HG03175 (cell line): ENCODE data around the gene ADD1.

Experiments
- ATAC-seq: cut with Tn5 transposase; IDR thresholded peaks from one replicate; pipeline ENCODE4 v1.9.1; 2021; ENCODE audit warnings: mild to moderate bottlenecking, moderate library complexity; ENCODE audit not compliant: unreplicated experiment

The ADD1 gene

GRCh38 chr4:2879026-2879425, 35.4 kb downstream of the ADD1 start:
- no peak for ATAC-seq

- no peak for ATAC-seq
Observed at GRCh38 chr4:2881431-2881830, 37.8 kb downstream of the ADD1 start.

GRCh38 chr4:2882341-2882740, 38.7 kb downstream of the ADD1 start:
- no peak for ATAC-seq

- no peak for ATAC-seq
Observed at GRCh38 chr4:2886161-2886560, 42.5 kb downstream of the ADD1 start.

DNA sequence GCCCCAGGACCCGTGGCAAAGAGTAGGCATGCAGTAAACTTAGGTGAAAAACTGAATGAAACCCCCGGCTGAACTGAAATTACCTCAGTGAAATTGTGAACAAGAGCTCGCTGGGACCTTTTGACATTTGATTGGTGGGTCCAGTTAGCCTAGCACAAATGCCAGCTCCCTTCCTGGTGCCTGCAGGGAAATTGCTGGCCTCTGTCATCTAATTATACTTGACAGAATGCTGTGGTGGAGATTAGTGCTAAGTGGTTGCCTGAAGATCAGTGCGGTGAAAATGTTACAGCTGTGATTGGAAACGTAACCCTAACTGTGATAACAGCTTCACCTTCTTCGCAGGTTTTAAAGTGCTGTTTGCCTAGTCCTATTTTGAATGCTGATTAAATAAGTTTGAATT, 43.0 kb downstream of the ADD1 start:
- ATAC-seq = no peak

GRCh38 chr4:2887343-2887742, 43.7 kb downstream of the ADD1 start:
- ATAC-seq = no peak

DNA sequence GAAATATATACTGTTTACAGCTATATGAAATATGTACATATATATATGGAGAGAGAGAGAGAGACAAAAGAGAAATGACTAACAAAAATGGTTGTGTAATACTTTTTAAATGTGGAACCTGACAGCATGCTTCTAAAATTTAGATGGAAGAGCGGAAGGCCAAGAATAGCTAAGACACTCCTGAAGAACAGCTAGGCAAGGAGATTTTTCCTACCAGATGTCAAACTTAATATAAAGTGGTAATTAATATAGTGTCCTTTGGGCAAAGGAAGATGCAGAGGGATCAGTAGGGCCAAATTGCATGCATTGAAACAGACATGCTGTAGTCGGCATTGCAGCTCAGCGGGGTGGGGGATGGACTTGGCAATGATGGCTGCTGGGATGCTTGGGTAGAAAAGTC, 45.2 kb downstream of the ADD1 start:
- ATAC-seq = no peak

DNA sequence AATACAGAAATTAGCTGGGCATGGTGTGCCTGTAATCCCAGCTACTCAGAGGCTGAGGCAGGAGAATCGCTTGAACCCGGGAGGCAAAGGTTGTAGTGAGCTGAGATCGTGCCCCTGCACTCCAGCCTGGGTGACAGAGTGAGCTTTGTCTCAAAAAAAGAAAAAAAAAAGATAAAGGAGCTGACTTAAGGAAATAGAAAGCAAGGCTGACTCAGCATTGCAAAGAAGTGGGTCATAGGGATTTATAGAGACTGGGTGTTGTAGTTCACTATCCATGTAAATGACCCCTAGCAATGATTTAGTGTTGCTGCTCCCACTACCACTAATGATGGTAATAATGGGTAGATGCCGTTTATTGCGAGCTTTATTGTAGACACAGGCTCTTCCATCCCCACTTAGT, 47.6 kb downstream of the ADD1 start:
- ATAC-seq = no peak

DNA sequence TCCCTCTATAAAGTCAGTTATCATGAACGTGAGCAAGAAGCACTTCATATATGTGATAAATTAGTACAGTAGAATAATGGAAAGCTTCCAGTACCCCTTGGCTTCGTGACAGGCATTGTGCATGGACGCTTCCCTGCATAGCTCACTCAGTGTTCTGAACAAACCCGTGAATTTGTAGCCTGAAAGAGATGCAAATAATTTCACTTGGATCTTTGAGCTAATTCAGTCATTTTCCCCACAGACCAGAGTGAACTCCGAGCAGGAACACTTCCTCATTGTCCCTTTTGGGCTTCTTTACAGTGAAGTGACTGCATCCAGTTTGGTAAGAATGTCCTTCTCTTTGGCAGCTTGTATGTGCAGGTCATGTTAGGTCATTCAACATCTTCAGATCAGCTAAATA, 50.1 kb downstream of the ADD1 start:
- no peak for ATAC-seq

- ATAC-seq = no peak
Observed at GRCh38 chr4:2898001-2898400, 54.4 kb downstream of the ADD1 start.

- no peak for ATAC-seq
Observed at GRCh38 chr4:2900741-2901140, 57.1 kb downstream of the ADD1 start.

DNA sequence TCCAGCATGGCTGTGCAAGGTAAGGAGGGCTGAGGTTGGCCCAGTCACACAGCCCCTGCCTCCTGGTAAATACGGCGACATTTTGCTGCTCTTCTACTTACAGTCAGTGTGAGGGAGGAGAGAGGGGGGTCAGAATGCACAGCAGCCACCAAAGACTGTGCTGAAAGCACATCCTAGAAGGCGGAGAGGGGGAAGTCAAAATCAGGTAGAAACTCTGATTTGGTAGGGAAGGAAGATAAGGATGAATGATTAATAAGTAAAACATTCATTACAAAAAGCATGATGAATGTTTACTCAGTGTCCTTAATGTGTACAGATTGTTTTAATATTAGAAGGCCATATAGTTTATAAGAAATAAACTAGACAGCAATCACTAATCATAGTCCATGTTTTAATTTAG, 57.5 kb downstream of the ADD1 start:
- ATAC-seq = no peak

DNA sequence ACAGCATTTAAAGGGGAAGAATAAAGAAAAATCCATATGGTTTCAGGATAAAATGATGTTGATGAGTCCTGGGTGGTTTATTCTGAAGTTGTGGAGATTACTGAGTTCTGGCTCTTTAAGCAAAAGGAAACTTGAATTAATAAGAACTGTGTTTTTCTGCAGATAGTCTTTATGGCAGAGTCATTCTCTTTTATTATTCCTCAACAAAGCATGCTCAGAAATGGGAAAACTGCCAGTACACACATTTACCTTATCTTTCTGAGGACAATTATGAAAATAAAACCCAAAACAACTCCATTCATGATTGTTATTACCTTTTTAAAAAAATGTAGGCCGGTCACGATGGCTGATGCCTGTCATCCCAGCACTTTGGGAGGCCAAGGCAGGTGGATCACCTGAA, 58.5 kb downstream of the ADD1 start:
- ATAC-seq = no peak

GRCh38 chr4:2905544-2905943, 61.9 kb downstream of the ADD1 start:
- ATAC-seq = no peak

- ATAC-seq = no peak
Observed at GRCh38 chr4:2906218-2906617, 62.6 kb downstream of the ADD1 start.

DNA sequence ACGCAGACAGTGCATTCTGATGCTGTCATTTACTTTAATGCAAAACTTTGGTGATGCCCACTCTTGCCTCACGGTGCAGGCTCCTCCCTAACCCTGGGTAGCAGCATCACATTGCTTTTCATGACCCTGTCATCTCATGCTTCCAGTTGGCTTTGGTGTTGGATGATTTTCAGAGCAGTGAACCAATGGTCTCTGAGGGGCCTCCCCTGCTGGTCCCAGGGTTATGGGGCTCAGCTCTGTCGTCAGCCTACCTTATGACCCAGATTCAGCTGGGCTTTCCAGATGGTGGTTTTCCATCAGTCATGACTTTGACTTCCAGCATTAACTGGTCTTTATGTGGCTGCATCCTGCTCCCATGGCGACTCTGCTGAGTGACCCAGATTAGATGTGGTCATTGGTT, 63.6 kb downstream of the ADD1 start:
- ATAC-seq = no peak

DNA sequence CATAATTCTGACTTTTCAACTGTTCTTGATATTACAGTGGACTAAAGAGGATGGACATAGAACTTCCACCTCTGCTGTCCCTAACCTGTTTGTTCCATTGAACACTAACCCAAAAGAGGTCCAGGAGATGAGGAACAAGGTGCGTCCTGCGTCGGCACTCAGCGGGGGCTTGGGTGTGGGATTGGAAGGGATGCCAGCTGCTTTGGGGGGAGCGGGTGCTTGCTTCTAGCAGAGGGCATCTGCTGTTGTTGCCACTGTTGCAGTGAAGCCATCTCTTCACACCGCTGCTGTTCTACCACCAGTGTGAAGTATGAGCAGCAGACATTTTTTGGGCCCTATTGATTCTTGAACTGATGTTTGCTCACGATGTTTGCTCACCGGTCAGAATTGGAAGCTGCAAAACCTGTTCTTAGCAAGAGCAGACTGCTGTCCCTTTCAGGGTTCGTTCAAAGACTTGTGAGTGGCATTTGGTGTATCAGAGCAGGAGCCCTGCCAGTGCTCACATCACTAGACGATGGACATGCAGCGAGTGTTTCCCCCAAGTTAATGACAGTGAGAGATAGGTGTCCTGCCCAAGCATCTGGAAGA, 64.2 kb downstream of the ADD1 start:
- ATAC-seq = no peak

DNA sequence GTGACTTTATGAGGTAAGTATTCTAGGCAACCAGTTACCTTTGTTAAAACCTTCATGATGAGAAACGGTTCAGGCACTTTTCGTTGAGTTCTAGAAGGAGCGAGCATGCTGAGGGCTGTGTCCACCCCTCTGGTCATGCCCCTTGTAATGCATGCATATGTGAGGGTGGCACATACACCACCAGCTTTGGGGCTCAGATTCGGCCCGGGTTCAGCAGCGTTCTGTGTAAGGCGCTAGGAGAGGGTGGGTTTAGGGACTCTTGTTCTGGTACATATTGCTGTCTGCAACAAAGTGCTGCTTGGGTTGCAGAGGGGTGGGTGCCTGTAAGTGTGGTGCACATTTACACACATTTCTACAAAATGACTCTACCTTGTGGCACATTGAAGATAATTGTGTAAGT, 65.0 kb downstream of the ADD1 start:
- no peak for ATAC-seq

DNA sequence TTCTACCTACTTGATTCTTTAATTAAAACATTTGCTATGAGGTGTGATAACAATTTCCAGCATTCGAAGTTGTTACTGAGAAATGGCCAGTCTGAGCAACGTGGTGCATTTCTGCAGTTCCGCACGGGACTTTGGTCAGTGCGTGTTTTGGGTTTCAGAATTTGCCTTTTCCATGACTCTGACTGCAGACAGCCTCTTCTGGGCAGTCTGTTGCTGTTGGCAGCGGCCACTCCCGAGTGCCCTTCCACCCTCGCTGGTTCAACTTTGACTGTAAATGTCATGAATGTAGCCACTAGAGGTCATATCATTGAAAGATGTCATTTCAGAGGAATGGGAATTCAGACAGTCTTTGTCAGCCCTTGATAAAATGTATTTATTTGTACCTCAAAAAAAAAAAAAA, 65.9 kb downstream of the ADD1 start:
- no peak for ATAC-seq

- ATAC-seq = no peak
Observed at GRCh38 chr4:2910409-2910808, 66.8 kb downstream of the ADD1 start.

GRCh38 chr4:2911868-2912267, 68.2 kb downstream of the ADD1 start:
- ATAC-seq = no peak

DNA sequence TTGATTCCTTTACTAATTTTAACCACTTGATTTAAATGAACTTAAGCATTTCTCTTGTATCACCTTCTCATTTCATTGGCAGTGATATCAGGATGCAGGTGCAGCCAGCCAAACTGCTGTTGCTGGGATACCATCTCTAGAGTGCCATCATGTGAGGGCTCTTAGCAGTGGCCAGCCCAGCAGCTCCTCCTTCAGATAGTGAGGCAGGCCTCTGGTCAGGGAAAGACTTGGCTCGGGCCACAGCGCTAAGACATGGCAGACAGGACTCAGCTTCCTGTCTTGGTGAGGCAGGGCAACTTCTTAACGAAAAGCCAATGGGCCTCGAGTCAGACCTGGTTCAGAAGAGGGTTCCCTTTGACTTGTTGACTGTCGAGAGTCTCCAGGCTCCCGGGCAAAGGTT, 69.5 kb downstream of the ADD1 start:
- no peak for ATAC-seq

- peak; percentile 47 for ATAC-seq
Observed at GRCh38 chr4:2914256-2915126, 70.8 kb downstream of the ADD1 start.
